HG03571 (cell line): ENCODE data around the gene CAPN1.
"Not testable (repeated sequence)": the region's sequence is repeated elsewhere in the genome, so short reads cannot be mapped to it uniquely, and the experiment has no call there.

Experiments used
- ATAC-seq: cut with Tn5 transposase; IDR thresholded peaks from one replicate; pipeline ENCODE4 v1.9.1; 2021; ENCODE audit not compliant: unreplicated experiment

CAPN1 gene

GRCh38 chr11:65181569-65182257, at the start of gene CAPN1:
CAPN1 (plus strand) TSS chr11:65181928; CDS start chr11:65182702, 774 bp downstream.
- ATAC-seq, result peak; percentile 29

GRCh38 chr11:65132238-65132987, 49.3 kb upstream of the CAPN1 start:
- peak; percentile 35 for ATAC-seq

- no peak for ATAC-seq
These were observed 48.6 kb upstream of the CAPN1 start for GRCh38 chr11:65132988-65133700.

- no peak for ATAC-seq
These were observed 48.0 kb upstream of the CAPN1 start for GRCh38 chr11:65133724-65134123.

DNA sequence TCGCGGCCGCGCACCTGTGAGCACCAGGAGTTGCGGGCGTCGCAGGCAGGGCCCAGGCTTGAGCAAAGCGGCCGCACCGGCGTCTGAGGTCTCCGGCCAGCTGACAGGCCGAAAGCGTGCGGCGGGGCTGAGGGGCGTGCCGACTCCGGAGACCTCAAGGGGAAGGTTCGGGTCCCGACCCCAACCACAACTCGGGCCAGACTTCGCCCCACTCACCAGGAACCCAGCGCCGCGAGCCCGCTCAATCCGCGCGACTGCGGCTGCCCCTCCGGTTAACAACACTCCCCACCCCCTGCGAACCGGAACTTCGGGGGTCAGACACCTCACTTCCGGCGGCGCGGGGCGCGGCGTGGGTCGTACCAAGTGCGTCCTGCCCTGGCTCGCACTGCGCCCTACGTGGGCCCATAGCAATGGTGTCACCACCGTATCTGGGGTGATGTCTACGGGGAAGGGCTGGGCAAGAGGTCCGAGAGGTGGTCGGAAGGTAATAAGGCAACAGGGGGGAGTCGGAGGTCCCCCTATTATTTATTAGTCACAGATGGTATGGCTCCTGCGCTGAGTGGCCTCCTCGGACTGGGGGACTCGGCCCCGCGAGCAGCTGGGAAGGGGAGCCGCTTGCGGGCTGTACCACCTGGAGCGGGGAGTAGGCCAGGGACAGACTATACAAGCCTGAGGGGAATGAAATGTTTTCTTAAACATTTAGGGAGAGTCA, 47.3 kb upstream of the CAPN1 start, which contains the start of gene SYVN1:
Gene SYVN1, minus strand, starts transcription at position 280 of the 712 bp plus-strand sequence. CDS start 918 bp downstream, outside the sequence.
- ATAC-seq, result peak; percentile 43

- peak; percentile 52 for ATAC-seq
These were observed 46.6 kb upstream of the CAPN1 start for GRCh38 chr11:65134952-65135632.

DNA sequence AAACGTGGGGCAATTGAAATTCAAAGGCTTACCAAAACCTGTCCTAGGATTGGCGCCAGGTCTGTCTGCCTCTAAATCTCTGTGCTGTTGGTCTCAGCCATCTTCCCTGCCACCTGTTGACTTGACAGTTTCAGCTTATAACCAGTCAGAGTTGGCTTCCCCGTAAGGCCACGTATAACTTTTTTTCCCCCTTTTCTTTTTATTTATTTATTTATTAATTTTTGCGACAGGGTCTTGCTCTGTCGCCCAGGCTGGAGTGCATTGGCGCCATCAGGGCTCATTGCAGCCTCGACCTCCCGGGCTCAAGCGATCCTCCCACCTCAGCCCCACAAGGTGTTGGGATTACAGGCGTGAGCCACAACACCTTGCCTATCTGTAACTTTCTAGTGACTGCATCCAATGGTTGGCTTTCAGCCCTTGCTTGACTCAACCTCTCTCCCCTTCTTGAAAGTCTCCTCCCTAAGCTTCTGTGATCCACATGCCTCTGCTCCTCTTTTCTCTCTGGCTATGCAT, 46.0 kb upstream of the CAPN1 start:
- ATAC-seq, result no peak

GRCh38 chr11:65136515-65137096, 45.1 kb upstream of the CAPN1 start:
- no peak for ATAC-seq

GRCh38 chr11:65141896-65142494, 39.7 kb upstream of the CAPN1 start:
- ATAC-seq, result no peak

- ATAC-seq, result no peak
These were observed 34.2 kb upstream of the CAPN1 start for GRCh38 chr11:65147352-65148075.

- no peak for ATAC-seq
These were observed 33.1 kb upstream of the CAPN1 start for GRCh38 chr11:65148657-65149056.

DNA sequence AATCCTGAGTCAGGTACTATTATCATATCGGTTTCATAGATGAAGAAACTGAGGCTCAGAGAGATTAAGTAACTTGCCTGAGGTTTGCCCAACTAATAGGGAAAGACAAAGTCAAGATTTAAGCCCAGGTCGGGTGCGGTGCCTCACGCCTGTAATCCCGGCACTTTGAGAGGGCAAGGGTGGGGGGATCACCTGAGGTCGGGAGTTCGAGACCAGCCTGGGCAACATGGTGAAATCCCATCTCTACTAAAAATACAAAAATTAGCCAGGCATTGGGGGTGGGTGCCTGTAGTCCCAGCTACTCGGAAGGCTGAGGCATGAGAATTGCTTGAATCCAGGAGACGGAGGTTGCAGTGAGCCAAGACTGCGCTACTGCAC, 31.6 kb upstream of the CAPN1 start:
- ATAC-seq, result not testable (repeated sequence)

DNA sequence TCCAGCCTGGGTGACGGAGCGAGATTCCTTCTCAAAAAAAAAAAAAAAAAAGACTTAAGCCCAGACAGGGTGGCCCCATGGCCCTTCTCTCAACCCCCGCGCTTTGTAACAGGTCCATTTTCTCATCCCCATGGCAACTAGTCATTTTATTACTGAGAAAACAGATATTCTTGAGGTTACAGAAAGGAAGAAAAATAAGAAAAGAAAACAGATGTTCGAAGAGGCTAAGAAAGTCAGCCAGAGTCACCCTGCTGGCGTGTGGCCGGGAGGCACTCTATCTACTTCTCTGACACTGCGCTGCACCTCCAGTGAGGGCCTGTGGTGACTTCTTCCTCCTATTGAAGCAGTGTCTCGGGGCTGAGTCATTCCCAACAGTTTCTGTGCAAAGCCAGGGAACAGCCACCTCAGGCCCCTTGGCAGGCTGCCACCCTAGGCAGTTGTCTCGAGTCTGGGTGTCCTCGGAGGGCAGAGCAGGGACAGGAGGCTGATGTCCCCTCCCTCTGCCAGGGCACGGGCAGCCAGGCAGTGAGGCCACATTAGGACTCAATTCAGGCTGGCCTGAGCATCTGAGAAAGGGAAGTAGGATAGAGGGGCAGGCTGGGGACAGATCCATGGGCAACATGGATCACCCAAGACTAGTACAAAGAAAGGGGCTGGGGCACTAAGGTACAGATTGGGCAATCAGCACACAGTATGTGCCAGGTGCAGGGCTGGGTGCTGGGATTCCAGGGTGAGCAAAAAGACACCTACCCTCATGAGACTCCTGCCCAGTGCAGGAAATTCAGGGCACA, 31.0 kb upstream of the CAPN1 start:
- no peak for ATAC-seq

DNA sequence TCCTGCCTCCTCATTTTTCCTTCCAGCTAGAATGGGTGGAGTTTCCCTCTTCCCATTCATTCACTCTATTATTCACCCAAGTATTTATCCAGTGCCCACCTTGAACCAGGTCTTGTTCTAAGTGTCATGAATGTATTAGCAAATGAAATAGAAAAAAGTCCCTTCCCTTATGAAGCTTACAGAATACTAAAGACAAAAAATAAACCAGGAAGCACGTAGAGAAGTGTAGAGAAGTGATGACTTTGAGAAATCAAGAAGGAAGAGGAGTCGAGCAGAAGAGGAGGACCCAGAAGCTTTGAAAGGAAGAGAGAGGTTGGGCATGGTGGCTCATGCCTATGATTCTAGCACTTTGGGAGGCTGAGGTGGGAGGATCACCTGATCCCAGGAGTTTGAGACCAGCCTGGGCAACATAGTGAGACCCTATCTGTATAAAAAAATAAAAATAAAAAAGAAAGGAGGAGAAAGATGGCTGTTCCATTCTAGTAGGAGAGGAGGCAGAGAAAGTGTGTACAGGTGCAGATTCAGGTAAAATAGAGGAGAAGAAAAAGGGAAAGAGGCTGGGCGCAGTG, 30.3 kb upstream of the CAPN1 start:
- no peak for ATAC-seq

- ATAC-seq, result no peak
These were observed 29.6 kb upstream of the CAPN1 start for GRCh38 chr11:65152122-65152521.

DNA sequence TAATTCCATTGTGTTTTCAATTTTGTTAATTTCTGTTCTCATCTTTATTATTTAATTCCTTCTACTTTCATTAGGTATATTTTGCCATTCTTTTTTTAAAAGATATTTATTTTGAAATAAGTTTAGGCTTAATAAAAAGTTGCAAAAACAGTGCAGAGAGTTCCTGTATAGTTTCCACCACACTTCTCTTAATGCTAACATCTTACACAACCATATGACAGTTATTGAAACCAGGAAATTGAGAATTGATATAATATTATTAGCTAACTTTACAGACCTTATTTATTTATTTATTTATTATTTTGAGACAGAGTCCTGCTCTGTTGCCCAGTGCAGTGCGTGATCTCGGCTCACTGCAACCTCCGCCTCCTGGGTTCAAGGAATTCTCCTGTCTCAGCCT, 25.5 kb upstream of the CAPN1 start:
- no peak for ATAC-seq

- ATAC-seq, result no peak
These were observed 24.8 kb upstream of the CAPN1 start for GRCh38 chr11:65156926-65157325.

DNA sequence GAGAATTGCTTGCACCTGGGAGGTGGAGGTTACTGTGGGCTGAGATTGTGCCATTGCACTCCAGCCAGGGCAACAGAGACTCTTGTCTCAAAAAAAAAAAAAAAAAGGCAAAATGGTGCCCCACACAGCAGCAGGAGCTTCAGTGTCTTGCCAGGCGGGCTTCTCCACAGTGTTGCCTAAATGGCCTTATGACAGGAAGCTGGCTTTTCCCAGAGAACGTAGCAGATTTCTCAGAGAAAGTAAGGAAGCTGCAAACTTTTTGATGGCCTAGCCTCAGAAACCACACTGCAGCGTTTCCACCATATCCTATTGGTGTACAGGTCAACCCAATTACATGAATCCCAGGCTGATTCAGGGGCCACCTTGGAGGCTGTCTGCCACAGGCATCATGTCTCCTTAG, 24.4 kb upstream of the CAPN1 start:
- ATAC-seq, result no peak
